Endothelial cell (in vitro differentiated cells): ENCODE data around the gene GLCCI1. TPM values are rescaled to one million over a fixed set of nuclear protein-coding genes. Genes with fewer than 3 reads are reported as not detected.

Experiments used
- DNase-seq: peaks from one replicate; pipeline ENCODE4 v3.0.0; 2021; ENCODE audit warnings: low spot score
- H3K27ac Mint-ChIP-seq: one replicate; pipeline ENCODE4 v1.8.0; 2021; ENCODE audit warnings: mixed read lengths, inconsistent platforms; ENCODE audit not compliant: unreplicated experiment
- H3K27me3 Mint-ChIP-seq: one replicate; pipeline ENCODE4 v1.8.0; 2021; ENCODE audit warnings: mild to moderate bottlenecking, moderate library complexity, mixed read lengths, inconsistent platforms; ENCODE audit not compliant: unreplicated experiment
- H3K36me3 Mint-ChIP-seq: one replicate; pipeline ENCODE4 v1.8.0; 2021; ENCODE audit warnings: mild to moderate bottlenecking, low read depth, mixed read lengths, inconsistent platforms; ENCODE audit not compliant: unreplicated experiment
- H3K4me1 Mint-ChIP-seq: one replicate; pipeline ENCODE4 v1.8.0; 2021; ENCODE audit warnings: mild to moderate bottlenecking, mixed read lengths, inconsistent platforms; ENCODE audit not compliant: unreplicated experiment
- H3K4me3 Mint-ChIP-seq: one replicate; pipeline ENCODE4 v1.8.0; 2021; ENCODE audit warnings: mild to moderate bottlenecking, mixed read lengths, inconsistent platforms; ENCODE audit not compliant: unreplicated experiment
- H3K9me3 Mint-ChIP-seq: one replicate; pipeline ENCODE4 v1.8.0; 2021; ENCODE audit warnings: mixed read lengths, inconsistent platforms; ENCODE audit not compliant: unreplicated experiment
- CTCF ChIP-seq: fragments of 200-600 bp; sonication (generic); IDR thresholded peaks from one replicate; pipeline ENCODE4 v1.5.0; 2021; ENCODE audit warnings: antibody characterized with exemption; ENCODE audit not compliant: unreplicated experiment
- total RNA-seq: library from RNA; stranded (reverse); fragmentation: NEBNext Ultra II Directional; extraction: Animal tissue kit (Norgen Biotek cat#: 25700); gene quantifications from one replicate; pipeline ENCODE4 v1.2.1, GENCODE V29; 2021; ENCODE audit not compliant: unreplicated experiment

GLCCI1 gene
- total RNA-seq, 1 donor from 2014 or later, result 13.8 TPM

- H3K4me1 Mint-ChIP-seq, result no peaks in the 10 kb centered on the region
- no peaks in the 10 kb centered on the region for H3K36me3 Mint-ChIP-seq
- TF ChIP-seq CTCF, result no peak
- no peaks in the 10 kb centered on the region for H3K27me3 Mint-ChIP-seq
- H3K9me3 Mint-ChIP-seq, result no peaks in the 10 kb centered on the region
- no peak overlapping the region for H3K4me3 Mint-ChIP-seq
- H3K27ac Mint-ChIP-seq, result no peak overlapping the region
- DNase-seq, result no peak
Measured at GRCh38 chr7:7959979-7960670, 8.5 kb upstream of the GLCCI1 start.

- no peak for TF ChIP-seq CTCF
- H3K4me3 Mint-ChIP-seq, result no peak overlapping the region
- no peak overlapping the region for H3K27ac Mint-ChIP-seq
- H3K9me3 Mint-ChIP-seq, result no peaks in the 10 kb centered on the region
- no peaks in the 10 kb centered on the region for H3K4me1 Mint-ChIP-seq
- H3K27me3 Mint-ChIP-seq, result no peaks in the 10 kb centered on the region
- H3K36me3 Mint-ChIP-seq, result no peaks in the 10 kb centered on the region
- no peak for DNase-seq
Measured at GRCh38 chr7:7962851-7963250, 5.7 kb upstream of the GLCCI1 start.

- Mint-ChIP-seq H3K4me3 (no peak overlapping the region), H3K36me3 (no peaks in the 10 kb centered on the region), H3K9me3 (no peaks in the 10 kb centered on the region), H3K27me3 (no peaks in the 10 kb centered on the region), H3K4me1 (peaks cover 4% of the 10 kb centered on the region), H3K27ac (no peak overlapping the region)
- DNase-seq, result no peak
- TF ChIP-seq CTCF, result no peak
Measured at GRCh38 chr7:7964250-7964649, 4.3 kb upstream of the GLCCI1 start.

GRCh38 chr7:7964691-7965090 is 3.9 kb upstream of the GLCCI1 start:
- no peak for TF ChIP-seq CTCF
- Mint-ChIP-seq H3K9me3 (no peaks in the 10 kb centered on the region), H3K4me3 (no peak overlapping the region), H3K27ac (no peak overlapping the region), H3K36me3 (no peaks in the 10 kb centered on the region), H3K4me1 (peaks cover 4% of the 10 kb centered on the region), H3K27me3 (no peaks in the 10 kb centered on the region)
- DNase-seq, result no peak

GRCh38 chr7:7965301-7965700 is 3.3 kb upstream of the GLCCI1 start:
- Mint-ChIP-seq H3K9me3 (no peaks in the 10 kb centered on the region), H3K27me3 (no peaks in the 10 kb centered on the region), H3K4me1 (peaks cover 4% of the 10 kb centered on the region), H3K36me3 (no peaks in the 10 kb centered on the region), H3K4me3 (no peak overlapping the region), H3K27ac (no peak overlapping the region)
- no peak for DNase-seq
- no peak for TF ChIP-seq CTCF
